Measurements from ENCODE around the gene TGFA. TPM values are rescaled to one million over a fixed set of nuclear protein-coding genes. Genes with fewer than 3 reads are reported as not detected.

The TGFA gene
- total RNA-seq, 1 donor from 2014 or later = 1.4 TPM

GRCh38 chr2:70504750-70505149, 48.9 kb downstream of the TGFA start:
- Histone ChIP-seq H3K27ac (ENCODE audit: low read depth, low read length) (no peak overlapping the region), H3K4me1 (ENCODE audit: insufficient read depth, low read length) (no peaks in the 10 kb centered on the region)

GRCh38 chr2:70503896-70504295, 49.7 kb downstream of the TGFA start:
- Mint-ChIP-seq H3K9me3 (ENCODE audit: unreplicated experiment) (no peaks in the 10 kb centered on the region), H3K27me3 (ENCODE audit: low read depth, unreplicated experiment) (peaks cover 4% of the 10 kb centered on the region), H3K36me3 (ENCODE audit: low read depth, unreplicated experiment) (no peaks in the 10 kb centered on the region), H3K4me3 (ENCODE audit: unreplicated experiment) (no peak overlapping the region), H3K4me1 (ENCODE audit: low read depth, unreplicated experiment) (peaks cover 3% of the 10 kb centered on the region), H3K27ac (ENCODE audit: unreplicated experiment) (no peak overlapping the region)
- Histone ChIP-seq H3K4me2 (ENCODE audit: low read length) (no peak overlapping the region), H3K27ac (ENCODE audit: low read depth, low read length) (no peak overlapping the region), H3K36me3 (ENCODE audit: insufficient read depth, low read length) (no peaks in the 10 kb centered on the region), H3K79me2 (ENCODE audit: insufficient read depth, low read length) (no peaks in the 10 kb centered on the region), H3K4me1 (ENCODE audit: insufficient read depth, low read length) (no peaks in the 10 kb centered on the region), H2AFZ (ENCODE audit: low read depth, low read length) (no peak overlapping the region), H4K20me1 (ENCODE audit: insufficient read depth, low read length) (no peaks in the 10 kb centered on the region), H3K9ac (ENCODE audit: low read length) (no peak overlapping the region), H3K4me3 (ENCODE audit: insufficient read depth, low read depth, low read length) (no peak overlapping the region), H3K9me3 (ENCODE audit: insufficient read depth, low read depth, low read length) (no peaks in the 10 kb centered on the region), H3K27me3 (ENCODE audit: insufficient read depth, low read length) (peaks cover 3% of the 10 kb centered on the region)
- no peak for FAIRE-seq
- TF ChIP-seq, protein P1, sequence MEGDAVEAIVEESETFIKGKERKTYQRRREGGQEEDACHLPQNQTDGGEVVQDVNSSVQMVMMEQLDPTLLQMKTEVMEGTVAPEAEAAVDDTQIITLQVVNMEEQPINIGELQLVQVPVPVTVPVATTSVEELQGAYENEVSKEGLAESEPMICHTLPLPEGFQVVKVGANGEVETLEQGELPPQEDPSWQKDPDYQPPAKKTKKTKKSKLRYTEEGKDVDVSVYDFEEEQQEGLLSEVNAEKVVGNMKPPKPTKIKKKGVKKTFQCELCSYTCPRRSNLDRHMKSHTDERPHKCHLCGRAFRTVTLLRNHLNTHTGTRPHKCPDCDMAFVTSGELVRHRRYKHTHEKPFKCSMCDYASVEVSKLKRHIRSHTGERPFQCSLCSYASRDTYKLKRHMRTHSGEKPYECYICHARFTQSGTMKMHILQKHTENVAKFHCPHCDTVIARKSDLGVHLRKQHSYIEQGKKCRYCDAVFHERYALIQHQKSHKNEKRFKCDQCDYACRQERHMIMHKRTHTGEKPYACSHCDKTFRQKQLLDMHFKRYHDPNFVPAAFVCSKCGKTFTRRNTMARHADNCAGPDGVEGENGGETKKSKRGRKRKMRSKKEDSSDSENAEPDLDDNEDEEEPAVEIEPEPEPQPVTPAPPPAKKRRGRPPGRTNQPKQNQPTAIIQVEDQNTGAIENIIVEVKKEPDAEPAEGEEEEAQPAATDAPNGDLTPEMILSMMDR (IDR thresholded peaks at IDR 0.05; ENCODE audit: insufficient read depth, low read depth, low read length) = no peak
- TF ChIP-seq EZH2 (IDR thresholded peaks at IDR 0.05; ENCODE audit: insufficient read depth, low read length) = no peak
- DNase-seq (ENCODE audit: low read depth) = no peak

More at GRCh38 chr2:70504750-70505149, 48.9 kb downstream of the TGFA start:
- Histone ChIP-seq H3K9ac (ENCODE audit: low read length) (no peak overlapping the region), H3K27me3 (ENCODE audit: insufficient read depth, low read length) (peaks cover 3% of the 10 kb centered on the region), H2AFZ (ENCODE audit: low read depth, low read length) (no peak overlapping the region), H3K79me2 (ENCODE audit: insufficient read depth, low read length) (no peaks in the 10 kb centered on the region), H3K4me2 (ENCODE audit: low read length) (no peak overlapping the region), H4K20me1 (ENCODE audit: insufficient read depth, low read length) (no peaks in the 10 kb centered on the region), H3K9me3 (ENCODE audit: insufficient read depth, low read depth, low read length) (no peaks in the 10 kb centered on the region), H3K36me3 (ENCODE audit: insufficient read depth, low read length) (no peaks in the 10 kb centered on the region), H3K4me3 (ENCODE audit: insufficient read depth, low read depth, low read length) (no peak overlapping the region)
- H3K36me3 Mint-ChIP-seq (ENCODE audit: low read depth, unreplicated experiment) = no peaks in the 10 kb centered on the region
- H3K4me1 Mint-ChIP-seq (ENCODE audit: low read depth, unreplicated experiment) = peaks cover 3% of the 10 kb centered on the region
- FAIRE-seq (no peak), DNase-seq (ENCODE audit: low read depth) (no peak)
- no peak overlapping the region for H3K4me3 Mint-ChIP-seq (ENCODE audit: unreplicated experiment)
- H3K27me3 Mint-ChIP-seq (ENCODE audit: low read depth, unreplicated experiment) = peaks cover 4% of the 10 kb centered on the region
- H3K9me3 Mint-ChIP-seq (ENCODE audit: unreplicated experiment) = no peaks in the 10 kb centered on the region
- TF ChIP-seq EZH2 (IDR thresholded peaks at IDR 0.05; ENCODE audit: insufficient read depth, low read length) = no peak
- TF ChIP-seq, protein P1 (IDR thresholded peaks at IDR 0.05; ENCODE audit: insufficient read depth, low read depth, low read length) = no peak
- H3K27ac Mint-ChIP-seq (ENCODE audit: unreplicated experiment) = no peak overlapping the region

- Mint-ChIP-seq H3K27me3 (ENCODE audit: low read depth, unreplicated experiment) (peaks cover 4% of the 10 kb centered on the region), H3K4me3 (ENCODE audit: unreplicated experiment) (no peak overlapping the region), H3K36me3 (ENCODE audit: low read depth, unreplicated experiment) (no peaks in the 10 kb centered on the region), H3K27ac (ENCODE audit: unreplicated experiment) (no peak overlapping the region), H3K4me1 (ENCODE audit: low read depth, unreplicated experiment) (peaks cover 4% of the 10 kb centered on the region), H3K9me3 (ENCODE audit: unreplicated experiment) (no peaks in the 10 kb centered on the region)
- Histone ChIP-seq H3K4me1 (ENCODE audit: insufficient read depth, low read length) (no peaks in the 10 kb centered on the region), H3K9ac (ENCODE audit: low read length) (no peak overlapping the region), H3K9me3 (ENCODE audit: insufficient read depth, low read depth, low read length) (no peaks in the 10 kb centered on the region), H3K27ac (ENCODE audit: low read depth, low read length) (no peak overlapping the region), H3K4me3 (ENCODE audit: insufficient read depth, low read depth, low read length) (no peak overlapping the region), H3K4me2 (ENCODE audit: low read length) (no peak overlapping the region), H3K36me3 (ENCODE audit: insufficient read depth, low read length) (no peaks in the 10 kb centered on the region), H3K27me3 (ENCODE audit: insufficient read depth, low read length) (peaks cover 9% of the 10 kb centered on the region), H4K20me1 (ENCODE audit: insufficient read depth, low read length) (no peaks in the 10 kb centered on the region), H2AFZ (ENCODE audit: low read depth, low read length) (no peak overlapping the region), H3K79me2 (ENCODE audit: insufficient read depth, low read length) (no peaks in the 10 kb centered on the region)
- FAIRE-seq (no peak), DNase-seq (ENCODE audit: low read depth) (no peak)
- TF ChIP-seq, protein P1 (IDR thresholded peaks at IDR 0.05; ENCODE audit: insufficient read depth, low read depth, low read length) = no peak
- no peak for TF ChIP-seq EZH2 (IDR thresholded peaks at IDR 0.05; ENCODE audit: insufficient read depth, low read length)
These were observed 51.9 kb downstream of the TGFA start for GRCh38 chr2:70501728-70502127.

Data from astrocyte (in vitro differentiated cells and primary cell).